CD14-positive monocyte (primary cell): Measurements from ENCODE around the gene LSM3. TPM values are rescaled to one million over a fixed set of nuclear protein-coding genes. Genes with fewer than 3 reads are reported as not detected.
A peak's percentile ranks its signal among the peaks of the same experiment; 100 is the strongest.

ENCODE experiments used
- DNase-seq, 3 donors: peaks; one replicate each; pipeline ENCODE4 v3.0.0-alpha.2; 2011 to 2022
- H2AFZ ChIP-seq: 2 replicates; pipeline ENCODE4 v1.6.0; 2012; ENCODE audit warnings: mild to moderate bottlenecking, low read depth, low read length, inconsistent platforms; ENCODE audit not compliant: insufficient read depth, poor library complexity, severe bottlenecking
- H3K27ac ChIP-seq, 2 donors: 1 replicate in 1 of 2; 2 replicates in 1 of 2; pipeline ENCODE4 v1.5.1; 2012 to 2013; ENCODE audit warnings: low read length in 2 of 2, control low read depth in 1 of 2, inconsistent platforms in 1 of 2, low read depth in 1 of 2, mild to moderate bottlenecking in 1 of 2
- H3K27me3 ChIP-seq, 2 donors: one replicate each; pipeline versions ENCODE4 v1.6.0 to v1.6.1; 2011 to 2013; ENCODE audit warnings: low read length in 2 of 2; ENCODE audit not compliant: control insufficient read depth in 2 of 2, insufficient read depth in 2 of 2
- H3K36me3 ChIP-seq, 2 donors: replicated peaks in 1 of 2; 1 replicate in 1 of 2; 2 replicates in 1 of 2; pipeline versions ENCODE4 v1.5.1 to v1.6.1; 2012 to 2013; ENCODE audit warnings: low read length in 2 of 2, control low read depth in 1 of 2, inconsistent platforms in 1 of 2, mild to moderate bottlenecking in 1 of 2; ENCODE audit not compliant: insufficient read depth in 2 of 2, control insufficient read depth in 1 of 2
- H3K4me1 ChIP-seq, 2 donors: 1 replicate in 1 of 2; 2 replicates in 1 of 2; pipeline versions ENCODE4 v1.5.1 to v1.6.1; 2012 to 2013; ENCODE audit warnings: low read length in 2 of 2, control low read depth in 1 of 2, inconsistent platforms in 1 of 2, mild to moderate bottlenecking in 1 of 2, moderate library complexity in 1 of 2; ENCODE audit not compliant: insufficient read depth in 2 of 2, control insufficient read depth in 1 of 2
- H3K4me2 ChIP-seq: replicated peaks from 2 replicates; pipeline ENCODE3; 2012; ENCODE audit warnings: low read length, moderate library complexity, mild to moderate bottlenecking; ENCODE audit not compliant: poor library complexity, severe bottlenecking; ENCODE audit errors: extremely low read depth
- H3K4me3 ChIP-seq, 3 experiments: fragments of 200-600 bp in 1 of 3; sonication (generic) in 1 of 3; replicated peaks in 1 of 3; 1 replicate in 2 of 3; 2 replicates in 1 of 3; pipeline ENCODE4 v1.5.1; 2011 to 2013; ENCODE audit warnings: low read length in 3 of 3, mild to moderate bottlenecking in 3 of 3, control low read depth in 2 of 3, low read depth in 2 of 3, inconsistent platforms in 1 of 3, moderate library complexity in 1 of 3
- H3K79me2 ChIP-seq: 2 replicates; pipeline ENCODE4 v1.6.0; 2012; ENCODE audit warnings: mild to moderate bottlenecking, control low read depth, inconsistent platforms, low read length, moderate library complexity; ENCODE audit not compliant: insufficient read depth
- H3K9ac ChIP-seq: 2 replicates; pipeline ENCODE4 v1.6.0; 2017; ENCODE audit warnings: low read length, mild to moderate bottlenecking; ENCODE audit not compliant: insufficient read depth, poor library complexity, severe bottlenecking
- H3K9me3 ChIP-seq, 2 donors: replicated peaks in 1 of 2; 1 replicate in 1 of 2; 2 replicates in 1 of 2; pipeline versions ENCODE4 v1.5.1 to v1.6.1; 2012 to 2013; ENCODE audit warnings: low read length in 2 of 2, control low read depth in 1 of 2; ENCODE audit not compliant: control insufficient read depth in 1 of 2, insufficient read depth in 1 of 2
- H4K20me1 ChIP-seq: 2 replicates; pipeline ENCODE4 v1.6.0; 2012; ENCODE audit warnings: mild to moderate bottlenecking, low read length, control low read depth, moderate library complexity; ENCODE audit not compliant: insufficient read depth
- H3K27ac Mint-ChIP-seq, 7 donors: one replicate each; pipeline ENCODE4 v1.8.0; 2020; ENCODE audit warnings: mild to moderate bottlenecking in 7 of 7, mixed read lengths in 7 of 7, moderate library complexity in 6 of 7, inconsistent platforms in 2 of 7
- H3K27me3 Mint-ChIP-seq, 3 donors: one replicate each; pipeline ENCODE4 v1.8.0; 2021 to 2022; ENCODE audit warnings: low read depth in 3 of 3, mild to moderate bottlenecking in 3 of 3, mixed read lengths in 3 of 3, moderate library complexity in 3 of 3, inconsistent platforms in 1 of 3
- H3K36me3 Mint-ChIP-seq, 2 donors: one replicate each; pipeline ENCODE4 v1.8.0; 2020; ENCODE audit warnings: mixed read lengths in 2 of 2, inconsistent platforms in 1 of 2, mild to moderate bottlenecking in 1 of 2
- H3K4me1 Mint-ChIP-seq: one replicate; pipeline ENCODE4 v1.8.0; 2020; ENCODE audit warnings: mild to moderate bottlenecking, mixed read lengths
- H3K4me3 Mint-ChIP-seq, 2 donors: one replicate each; pipeline ENCODE4 v1.8.0; 2020; ENCODE audit warnings: mild to moderate bottlenecking in 2 of 2, mixed read lengths in 2 of 2, moderate library complexity in 1 of 2
- H3K9me3 Mint-ChIP-seq, 7 donors: one replicate each; pipeline ENCODE4 v1.8.0; 2020 to 2022; ENCODE audit warnings: mixed read lengths in 7 of 7, mild to moderate bottlenecking in 6 of 7, moderate library complexity in 6 of 7, inconsistent platforms in 2 of 7
- WGBS: methylation state at CpG from one replicate; pipeline ENCODE4 v1.1.5; 2013; ENCODE audit warnings: missing lambda C conversion rate; ENCODE audit not compliant: insufficient coverage; 5-methylcytosine and 5-hydroxymethylcytosine counted together
- intact Hi-C, 2 donors: fragments of 100-400 bp; cut with micrococcal nuclease; formaldehyde crosslinking; loops; one replicate each; pipeline versions ENCODE4 v1.15.0 to v1.15.1; 2023
- polyA plus RNA-seq, 3 donors: library from polyadenylated mRNA; depleted of rRNA in 1 of 3; unstranded in 2 of 3; stranded (reverse) in 1 of 3; fragments of 300-500 nt in 2 of 3; fragments of >200 nt in 1 of 3; fragmentation: Illumina TruSeq in 2 of 3; gene quantifications; 1 replicate in 2 of 3; 2 replicates in 1 of 3; pipeline ENCODE4 v1.2.3, GENCODE V29; 2012 to 2021
- TF ChIP-seq, protein P1 (sequence below): fragments of 200-600 bp; IDR thresholded peaks from one replicate; pipeline ENCODE4 v1.8.0; 2022; ENCODE audit warnings: antibody characterized with exemption, mild to moderate bottlenecking

LSM3 gene
- polyA plus RNA-seq, 3 donors = 4.1 to 23.2 (median 19.8) TPM

GRCh38 chr3:14231998-14232501 is 53.4 kb downstream of the LSM3 start:
- H3K4me3 Mint-ChIP-seq = no peak overlapping the region
- peaks cover 10% of the 10 kb centered on the region for H3K4me1 Mint-ChIP-seq
- H3K27me3 ChIP-seq = no peaks in the 10 kb centered on the region
- no peak overlapping the region for H3K27ac ChIP-seq
- TF ChIP-seq, protein P1, sequence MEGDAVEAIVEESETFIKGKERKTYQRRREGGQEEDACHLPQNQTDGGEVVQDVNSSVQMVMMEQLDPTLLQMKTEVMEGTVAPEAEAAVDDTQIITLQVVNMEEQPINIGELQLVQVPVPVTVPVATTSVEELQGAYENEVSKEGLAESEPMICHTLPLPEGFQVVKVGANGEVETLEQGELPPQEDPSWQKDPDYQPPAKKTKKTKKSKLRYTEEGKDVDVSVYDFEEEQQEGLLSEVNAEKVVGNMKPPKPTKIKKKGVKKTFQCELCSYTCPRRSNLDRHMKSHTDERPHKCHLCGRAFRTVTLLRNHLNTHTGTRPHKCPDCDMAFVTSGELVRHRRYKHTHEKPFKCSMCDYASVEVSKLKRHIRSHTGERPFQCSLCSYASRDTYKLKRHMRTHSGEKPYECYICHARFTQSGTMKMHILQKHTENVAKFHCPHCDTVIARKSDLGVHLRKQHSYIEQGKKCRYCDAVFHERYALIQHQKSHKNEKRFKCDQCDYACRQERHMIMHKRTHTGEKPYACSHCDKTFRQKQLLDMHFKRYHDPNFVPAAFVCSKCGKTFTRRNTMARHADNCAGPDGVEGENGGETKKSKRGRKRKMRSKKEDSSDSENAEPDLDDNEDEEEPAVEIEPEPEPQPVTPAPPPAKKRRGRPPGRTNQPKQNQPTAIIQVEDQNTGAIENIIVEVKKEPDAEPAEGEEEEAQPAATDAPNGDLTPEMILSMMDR = no peak
- H3K4me1 ChIP-seq = peaks cover 0 to 3% of the 10 kb centered on the region in 2 donors
- H3K27ac Mint-ChIP-seq = peak overlapping the region in 1 of 7 donors; percentile 2
- no peak overlapping the region for H3K4me2 ChIP-seq
- peaks cover 8 to 21% (median 16%) of the 10 kb centered on the region in 3 donors for H3K27me3 Mint-ChIP-seq
- H3K9me3 ChIP-seq = no peaks in the 10 kb centered on the region
- intact Hi-C loops = no loop called here
- WGBS = 27% methylated on average over 2 of the region's 4 CpGs
- H3K9ac ChIP-seq = no peak overlapping the region
- no peak overlapping the region for H2AFZ ChIP-seq
- H4K20me1 ChIP-seq = no peaks in the 10 kb centered on the region
- H3K36me3 ChIP-seq = no peaks in the 10 kb centered on the region
- DNase-seq = no peak
- H3K79me2 ChIP-seq = no peaks in the 10 kb centered on the region
- H3K9me3 Mint-ChIP-seq = peaks cover 3 to 11% (median 6%) of the 10 kb centered on the region in 7 donors
- H3K36me3 Mint-ChIP-seq = no peaks in the 10 kb centered on the region
- H3K4me3 ChIP-seq = no peak overlapping the region

- no peak for DNase-seq
- 64% methylated on average over 3 of the region's 12 CpGs for WGBS
Measured at GRCh38 chr3:14234251-14235002, 55.8 kb downstream of the LSM3 start.

More at GRCh38 chr3:14234251-14235002, 55.8 kb downstream of the LSM3 start:
- Histone ChIP-seq H3K4me2 (no peak overlapping the region), H3K27me3 (no peaks in the 10 kb centered on the region), H3K36me3 (no peaks in the 10 kb centered on the region), H3K4me3 (no peak overlapping the region), H4K20me1 (no peaks in the 10 kb centered on the region), H3K4me1 (peaks cover 0 to 3% of the 10 kb centered on the region in 2 donors), H2AFZ (no peak overlapping the region), H3K9me3 (no peaks in the 10 kb centered on the region), H3K9ac (no peak overlapping the region), H3K27ac (no peak overlapping the region), H3K79me2 (no peaks in the 10 kb centered on the region)
- no peaks in the 10 kb centered on the region for H3K36me3 Mint-ChIP-seq
- H3K9me3 Mint-ChIP-seq = peaks cover 3 to 11% (median 6%) of the 10 kb centered on the region in 7 donors
- H3K27ac Mint-ChIP-seq = no peak overlapping the region
- peak overlapping the region in 1 of 2 donors; percentile 16 for H3K4me3 Mint-ChIP-seq
- TF ChIP-seq, protein P1 = no peak
- peaks cover 8 to 21% (median 19%) of the 10 kb centered on the region in 3 donors for H3K27me3 Mint-ChIP-seq
- intact Hi-C loops = no loop called here
- H3K4me1 Mint-ChIP-seq = peaks cover 10% of the 10 kb centered on the region
